AG09319 (cell line): ENCODE data around the gene SPRED2.

Source experiments
- DNase-seq: peaks from one replicate; pipeline ENCODE4 v3.0.0-alpha.2; 2010; ENCODE audit warnings: low read depth; ENCODE audit errors: extremely low read depth
- TF ChIP-seq, protein P1 (sequence below): IDR thresholded peaks from 2 replicates; pipeline ENCODE4 v1.5.1; 2011; ENCODE audit warnings: low read depth, mild to moderate bottlenecking, inconsistent platforms, low read length, moderate library complexity

SPRED2 gene

GRCh38 chr2:65424391-65424790 lies 8.0 kb downstream of the SPRED2 start:
- DNase-seq: no peak
- TF ChIP-seq, protein P1, sequence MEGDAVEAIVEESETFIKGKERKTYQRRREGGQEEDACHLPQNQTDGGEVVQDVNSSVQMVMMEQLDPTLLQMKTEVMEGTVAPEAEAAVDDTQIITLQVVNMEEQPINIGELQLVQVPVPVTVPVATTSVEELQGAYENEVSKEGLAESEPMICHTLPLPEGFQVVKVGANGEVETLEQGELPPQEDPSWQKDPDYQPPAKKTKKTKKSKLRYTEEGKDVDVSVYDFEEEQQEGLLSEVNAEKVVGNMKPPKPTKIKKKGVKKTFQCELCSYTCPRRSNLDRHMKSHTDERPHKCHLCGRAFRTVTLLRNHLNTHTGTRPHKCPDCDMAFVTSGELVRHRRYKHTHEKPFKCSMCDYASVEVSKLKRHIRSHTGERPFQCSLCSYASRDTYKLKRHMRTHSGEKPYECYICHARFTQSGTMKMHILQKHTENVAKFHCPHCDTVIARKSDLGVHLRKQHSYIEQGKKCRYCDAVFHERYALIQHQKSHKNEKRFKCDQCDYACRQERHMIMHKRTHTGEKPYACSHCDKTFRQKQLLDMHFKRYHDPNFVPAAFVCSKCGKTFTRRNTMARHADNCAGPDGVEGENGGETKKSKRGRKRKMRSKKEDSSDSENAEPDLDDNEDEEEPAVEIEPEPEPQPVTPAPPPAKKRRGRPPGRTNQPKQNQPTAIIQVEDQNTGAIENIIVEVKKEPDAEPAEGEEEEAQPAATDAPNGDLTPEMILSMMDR: no peak

DNA sequence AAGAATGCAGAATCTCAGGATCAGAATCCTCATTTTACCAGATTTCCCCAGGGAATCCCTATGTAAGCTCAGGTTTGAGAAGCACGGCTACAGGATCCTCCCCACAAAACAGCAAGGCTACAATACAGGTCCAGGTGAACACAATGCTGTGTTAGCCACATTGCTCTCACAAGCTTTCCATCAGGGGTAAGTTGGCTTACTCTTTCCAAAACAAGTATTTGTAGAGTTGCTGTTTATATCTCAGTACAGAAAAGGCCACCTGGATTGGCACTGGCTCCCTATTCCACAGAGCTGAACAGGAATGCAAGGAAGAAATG lies 11.0 kb downstream of the SPRED2 start:
- TF ChIP-seq, protein P1: no peak
- no peak for DNase-seq

- DNase-seq: no peak
- TF ChIP-seq, protein P1: no peak
Observed at GRCh38 chr2:65420712-65421431, 11.5 kb downstream of the SPRED2 start.

DNA sequence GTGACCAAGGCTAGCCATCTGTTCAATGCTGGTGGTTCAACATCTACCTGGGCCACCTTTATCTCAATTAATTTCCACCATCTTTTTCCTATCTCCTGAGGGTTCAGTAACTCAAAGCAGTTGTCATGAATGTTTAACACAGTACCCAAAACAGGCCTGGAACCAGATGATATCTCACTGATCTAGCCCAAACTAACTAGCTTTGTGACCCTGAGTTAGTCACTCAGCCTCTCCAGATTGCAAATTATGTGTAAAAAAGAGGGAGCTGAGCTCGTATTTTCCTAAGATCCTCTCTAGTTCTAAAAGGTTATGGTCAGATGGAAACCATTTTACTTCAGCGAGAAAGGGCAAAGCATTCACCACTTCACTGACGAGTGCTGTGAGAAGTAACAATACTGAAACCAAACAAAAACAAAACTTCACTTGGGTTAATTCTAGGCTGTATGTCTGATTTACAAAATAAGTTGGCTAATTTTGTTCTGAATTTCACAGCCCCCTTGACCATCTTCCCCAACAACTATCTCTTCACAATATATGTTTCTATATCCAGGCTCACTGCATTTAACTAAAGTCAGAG lies 14.8 kb downstream of the SPRED2 start:
- TF ChIP-seq, protein P1: no peak
- no peak for DNase-seq

DNA sequence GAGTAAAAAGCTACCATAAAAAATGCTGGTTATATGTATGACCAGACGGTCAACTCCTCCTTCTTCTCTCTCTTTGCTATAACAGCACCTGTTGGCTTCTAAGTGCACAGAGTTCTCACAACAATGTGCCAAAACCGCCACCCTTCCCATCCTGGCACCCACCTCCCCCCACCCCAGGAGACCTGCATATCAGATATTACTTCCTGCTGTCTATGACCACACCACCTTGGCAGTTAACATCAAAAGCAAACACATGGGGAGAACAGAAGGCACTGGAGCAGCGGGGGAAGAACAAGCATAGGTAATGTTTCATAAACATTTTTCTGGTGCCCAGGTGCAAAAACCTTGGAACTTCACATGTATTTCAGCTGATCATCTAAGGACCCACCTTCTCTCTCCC lies 15.5 kb downstream of the SPRED2 start:
- TF ChIP-seq, protein P1: no peak
- no peak for DNase-seq

DNA sequence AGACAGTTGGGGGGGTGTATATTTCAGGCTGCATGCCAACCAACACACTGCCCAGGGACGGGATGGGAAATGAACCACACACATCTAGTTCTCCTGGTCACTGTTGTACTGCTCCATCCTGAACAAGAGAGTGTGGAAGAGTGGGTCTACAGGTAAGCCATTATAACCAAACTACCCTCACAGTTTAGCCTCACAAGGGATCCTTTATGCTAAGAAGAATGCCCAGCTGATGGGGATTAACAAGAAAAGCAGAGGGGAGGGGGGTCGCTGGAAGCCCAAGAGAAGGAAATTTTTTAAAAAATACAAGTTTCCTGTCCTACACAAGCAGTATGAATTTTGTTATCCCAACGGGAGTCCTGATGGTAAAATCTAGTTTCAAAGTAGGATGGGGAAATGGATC lies 16.1 kb downstream of the SPRED2 start:
- TF ChIP-seq, protein P1: no peak
- no peak for DNase-seq

- no peak for DNase-seq
- TF ChIP-seq, protein P1: no peak
Observed at GRCh38 chr2:65415091-65415490, 17.3 kb downstream of the SPRED2 start.
